GM18511 (cell line): ENCODE measurements around the gene ZEB2.

Experiments
- ATAC-seq: cut with Tn5 transposase; IDR thresholded peaks from one replicate; pipeline ENCODE4 v1.9.1; 2021; ENCODE audit warnings: mild to moderate bottlenecking, moderate library complexity; ENCODE audit not compliant: unreplicated experiment

Gene ZEB2

DNA sequence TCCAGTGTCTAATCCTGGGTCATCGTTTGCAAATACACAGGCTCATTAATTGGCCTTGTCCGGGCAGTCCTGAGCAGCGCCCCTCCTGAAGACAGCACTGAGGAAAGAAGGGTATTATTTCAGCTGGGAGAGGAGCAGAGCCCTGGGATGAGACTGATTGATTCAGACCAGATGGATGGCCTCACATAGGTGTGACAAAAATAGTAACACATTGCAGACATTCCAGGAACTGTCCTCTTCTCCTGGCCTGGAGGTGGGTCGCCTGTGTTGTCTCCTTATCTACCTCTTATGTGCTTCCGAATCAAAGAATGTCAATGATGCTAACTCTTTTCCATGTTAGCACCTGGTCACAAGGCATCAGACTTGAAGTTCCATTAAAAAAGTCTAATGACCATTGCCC lies 45.9 kb downstream of the ZEB2 start:
- ATAC-seq: no peak

DNA sequence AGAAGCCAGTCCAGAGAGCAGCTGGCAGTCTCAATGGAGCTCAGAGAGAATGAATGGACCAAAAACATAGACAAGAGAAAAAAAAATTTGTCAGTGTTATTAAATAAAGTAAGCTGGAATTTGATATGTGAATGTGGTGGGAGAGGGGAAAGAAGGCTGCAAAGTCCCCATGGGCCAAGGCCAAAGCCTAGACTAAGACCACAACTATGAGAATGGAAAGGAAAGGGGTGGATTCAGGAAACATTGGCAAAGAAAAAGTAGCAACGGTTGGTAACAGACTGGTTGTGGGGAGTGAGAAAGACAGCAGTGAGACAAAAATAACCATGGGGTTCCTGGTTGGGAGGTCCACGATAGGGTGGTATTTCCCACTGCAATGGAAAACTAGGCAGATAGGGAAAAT lies 47.0 kb downstream of the ZEB2 start:
- no peak for ATAC-seq

DNA sequence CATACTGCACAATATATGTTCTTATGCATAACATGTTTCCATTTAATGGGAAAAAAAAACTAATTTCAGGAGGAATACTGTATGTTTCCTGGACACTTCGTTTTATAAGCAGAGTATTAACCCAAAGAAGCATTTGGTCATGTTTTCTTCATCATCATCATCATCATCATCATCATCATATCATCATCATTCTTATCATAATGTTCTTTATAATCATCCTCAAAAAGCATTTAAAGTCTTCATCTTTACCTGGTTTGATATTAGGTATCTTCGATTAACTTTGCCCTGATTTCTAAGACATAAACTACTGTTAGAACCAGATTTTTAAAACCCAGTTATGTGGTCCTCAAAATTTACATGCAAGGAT lies 47.9 kb downstream of the ZEB2 start:
- ATAC-seq: no peak

DNA sequence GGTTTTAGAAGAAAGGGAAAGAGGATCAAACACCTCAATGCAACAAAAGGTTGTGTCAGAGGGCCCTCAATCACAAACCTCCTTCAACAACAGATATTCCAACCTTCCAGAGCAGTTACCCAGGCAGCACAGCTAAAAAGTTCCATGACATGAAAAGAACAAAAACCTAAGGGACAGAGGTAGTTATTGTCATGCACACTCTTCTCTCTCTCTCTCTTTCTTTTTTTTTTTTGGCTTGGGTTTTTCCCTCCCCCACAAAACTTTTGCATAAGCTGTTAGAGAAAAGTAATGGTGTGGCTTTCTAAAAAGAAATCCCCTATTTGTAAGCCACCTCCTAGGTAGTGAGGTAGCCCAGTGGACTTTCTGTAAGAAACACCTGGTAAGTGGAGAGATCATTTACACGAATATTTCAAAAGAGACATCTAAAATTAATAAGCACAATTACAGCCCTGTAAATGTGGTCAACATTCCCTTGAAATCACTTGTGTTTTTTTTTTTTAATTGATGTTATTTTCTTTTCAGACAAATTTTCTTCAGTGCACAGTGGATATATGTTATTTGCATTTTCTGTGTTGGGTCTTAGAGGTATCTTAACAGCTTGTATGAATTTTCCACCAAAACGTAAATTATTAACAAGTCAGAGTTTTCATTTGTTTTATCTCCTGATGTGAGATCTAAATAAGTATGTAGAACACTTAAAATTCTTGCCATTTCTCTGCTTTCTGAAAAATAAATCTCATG lies 48.4 kb downstream of the ZEB2 start:
- ATAC-seq: peak; percentile 85

DNA sequence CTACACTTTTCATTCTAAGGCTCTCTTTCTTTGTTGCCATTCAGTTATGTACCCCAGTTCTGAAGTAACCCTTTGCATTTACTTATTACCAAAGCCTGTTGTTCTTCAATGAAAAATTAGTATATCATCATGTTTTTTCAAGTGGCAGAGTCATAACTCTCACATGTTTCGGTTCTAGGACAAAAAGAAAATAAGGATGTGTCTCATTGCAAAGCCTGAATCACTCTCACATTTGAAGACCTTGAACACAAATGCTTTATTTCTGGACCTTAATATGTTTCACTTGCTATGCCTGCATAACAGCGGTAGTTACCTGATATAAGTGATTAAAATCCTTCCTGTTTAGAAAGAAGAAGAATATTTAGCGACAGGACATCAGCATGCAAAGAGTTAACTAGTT lies 49.1 kb downstream of the ZEB2 start:
- no peak for ATAC-seq

DNA sequence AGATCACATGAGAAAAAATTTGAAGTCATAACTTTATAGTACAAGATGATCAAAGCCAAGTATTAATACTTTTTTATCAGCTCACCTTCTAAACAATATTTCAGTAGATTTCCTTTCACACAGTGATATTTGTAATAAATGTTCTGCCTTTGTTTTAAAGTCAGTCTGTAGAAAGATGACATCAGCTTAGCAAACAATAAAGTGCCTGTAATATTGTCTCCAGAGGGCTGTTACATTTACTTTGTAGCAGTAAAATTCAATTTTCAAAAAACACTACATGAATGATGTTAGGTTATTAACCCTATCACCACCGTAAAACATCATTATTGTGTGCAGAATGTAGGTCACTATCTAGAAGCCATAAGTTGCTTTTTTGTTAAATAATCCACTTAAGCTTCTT lies 49.6 kb downstream of the ZEB2 start:
- ATAC-seq: no peak

DNA sequence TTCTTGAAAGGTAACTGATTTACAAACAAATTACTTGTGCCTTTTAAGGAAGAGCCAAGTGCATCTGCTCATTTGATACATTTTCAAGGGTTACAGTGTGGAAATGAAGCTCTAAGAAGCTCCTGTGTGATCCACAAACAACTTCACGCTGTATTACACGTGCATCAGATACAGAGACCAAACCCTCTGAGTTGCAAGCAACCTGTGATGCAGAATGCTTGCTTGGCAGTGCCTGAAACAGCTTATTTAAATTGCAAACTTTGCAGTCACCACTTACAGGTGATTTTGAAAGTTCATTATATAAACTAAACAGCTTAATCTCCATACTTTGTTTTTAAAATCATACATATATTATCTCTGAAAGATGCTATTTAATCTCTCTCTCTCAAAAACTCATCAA lies 50.1 kb downstream of the ZEB2 start:
- ATAC-seq: no peak

DNA sequence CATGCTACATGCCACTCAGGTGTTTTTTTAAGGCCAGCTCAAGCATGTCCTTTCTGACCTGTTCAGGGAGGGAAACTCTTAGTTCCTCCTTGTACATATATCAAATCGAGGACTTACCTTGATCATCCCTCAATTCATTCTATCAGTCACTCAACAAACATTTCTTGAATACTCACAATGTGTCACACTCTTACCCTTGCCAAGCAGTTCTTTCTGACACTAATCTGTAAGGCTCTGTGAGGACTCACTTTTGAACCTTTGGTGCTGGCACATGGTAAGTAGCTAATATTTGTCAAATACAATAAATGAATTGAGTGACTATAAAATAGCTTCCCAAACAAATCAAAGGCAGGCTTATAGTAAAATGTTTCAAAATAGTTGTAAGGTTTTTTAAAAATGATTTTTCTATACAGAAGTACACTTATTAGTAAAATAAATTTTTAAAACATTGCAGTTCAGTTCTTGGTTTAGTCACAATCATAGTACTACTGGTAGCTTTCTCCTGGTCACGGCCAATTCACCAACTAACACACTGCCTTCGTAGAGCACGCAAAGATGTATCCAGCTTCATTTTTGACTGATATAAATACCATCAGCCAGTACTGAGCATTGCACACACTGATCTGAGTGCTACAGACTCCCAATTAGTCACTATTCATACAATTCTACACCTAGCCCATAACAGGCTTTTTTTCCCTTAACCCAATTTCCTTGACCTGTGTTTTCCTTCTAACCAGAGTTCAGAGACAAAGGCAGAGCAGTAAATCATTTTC lies 50.9 kb downstream of the ZEB2 start:
- no peak for ATAC-seq

DNA sequence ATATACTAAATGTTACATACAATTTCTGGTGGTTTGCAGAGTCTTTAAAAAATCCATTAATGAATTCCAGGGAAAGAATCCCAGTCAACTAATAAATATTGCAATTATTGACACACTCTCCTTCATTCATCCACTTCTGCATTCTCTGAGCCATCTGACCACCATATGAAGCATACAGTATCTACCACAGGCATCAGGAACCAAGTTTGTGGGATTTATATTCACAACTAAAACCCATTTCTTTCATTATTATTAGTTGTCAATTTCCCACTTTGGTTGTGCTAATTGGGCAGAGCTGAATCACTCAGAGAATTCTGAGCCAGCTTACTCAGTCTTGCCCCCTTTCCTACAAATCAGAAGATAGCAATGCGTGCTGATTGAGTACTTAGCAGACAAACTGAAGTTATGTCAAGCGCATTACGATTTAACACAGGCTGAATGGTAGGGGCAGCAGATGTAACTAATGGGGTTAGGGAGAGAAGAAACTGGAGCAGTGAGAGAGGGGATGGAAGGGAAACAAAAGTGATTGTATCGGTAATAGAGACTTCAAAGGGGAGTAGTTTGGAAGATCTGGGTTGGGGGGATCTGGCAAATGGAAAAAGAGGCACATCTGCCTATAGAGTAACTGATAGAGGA lies 52.3 kb downstream of the ZEB2 start:
- ATAC-seq: no peak

DNA sequence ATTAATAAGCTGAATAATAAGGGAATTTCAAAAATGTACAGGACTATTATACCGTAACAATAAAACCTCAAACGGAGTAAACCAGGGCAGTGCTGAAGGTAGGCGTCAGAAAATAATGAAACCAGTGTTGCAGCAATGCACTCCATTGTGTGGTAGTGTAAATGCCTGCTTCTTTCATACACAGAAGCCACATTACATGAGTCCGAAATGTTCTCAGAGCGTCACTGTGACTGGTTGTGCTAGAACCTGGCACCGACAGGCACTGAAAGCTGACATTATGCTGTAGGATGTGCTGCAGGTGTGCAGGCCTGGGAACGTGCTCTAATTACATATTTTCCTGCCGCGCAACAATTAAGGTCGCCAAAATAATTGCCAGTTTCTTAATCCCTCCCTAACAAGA lies 53.3 kb downstream of the ZEB2 start:
- no peak for ATAC-seq

DNA sequence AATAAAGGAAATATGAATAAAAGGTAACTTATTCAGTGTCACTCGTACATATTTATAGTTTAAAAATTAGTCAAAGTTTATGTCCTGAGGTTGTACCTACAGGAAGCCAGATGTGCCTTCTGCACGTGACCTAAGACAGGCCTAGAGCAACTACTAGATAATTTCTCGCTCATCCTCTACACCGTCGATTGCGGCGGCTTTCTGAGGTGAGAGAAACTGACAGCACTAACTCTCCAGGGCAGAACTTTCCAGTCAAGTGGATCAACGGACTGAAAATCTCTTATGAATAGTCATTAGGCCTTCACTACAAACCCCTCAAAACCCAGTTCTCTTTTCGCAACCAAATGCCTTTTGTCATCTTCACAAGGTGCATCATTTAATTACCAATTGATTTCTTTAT lies 54.2 kb downstream of the ZEB2 start:
- no peak for ATAC-seq

DNA sequence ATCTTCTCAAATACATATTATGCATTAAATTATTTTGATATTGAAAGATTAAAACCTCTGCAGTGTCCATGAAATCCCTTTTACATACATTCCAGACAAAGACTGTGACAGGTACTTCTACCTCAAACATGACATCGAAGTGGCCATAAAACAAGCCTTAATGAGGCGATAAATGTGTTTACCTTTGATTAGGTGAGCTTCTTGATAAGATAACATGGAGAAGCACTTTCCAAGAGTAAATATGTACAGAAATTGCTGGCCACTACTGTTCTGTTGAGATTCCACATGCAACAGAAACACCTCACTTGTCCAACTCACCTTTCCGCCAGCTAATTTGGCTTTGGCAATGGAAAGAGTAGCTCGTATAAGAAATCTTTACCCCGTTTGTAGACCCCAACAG lies 55.2 kb downstream of the ZEB2 start:
- ATAC-seq: no peak

DNA sequence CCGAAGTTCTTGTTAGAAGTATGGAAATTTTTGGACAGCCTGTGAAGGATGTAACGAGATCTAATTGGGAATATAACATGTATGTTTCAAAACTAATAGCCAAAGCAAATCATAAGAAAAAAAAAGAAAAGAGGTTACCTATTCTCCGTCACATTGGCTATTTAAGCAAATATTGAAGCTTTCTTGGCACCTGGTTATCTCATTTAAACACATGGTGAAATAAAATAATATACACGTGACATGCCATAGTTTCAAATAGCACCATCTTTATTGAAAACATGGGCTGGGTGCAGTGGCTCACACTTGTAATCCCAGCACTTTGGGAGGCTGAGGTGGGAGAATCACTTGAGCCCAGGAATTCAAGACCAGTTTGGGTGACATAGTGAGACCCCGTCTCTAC lies 56.7 kb downstream of the ZEB2 start:
- ATAC-seq: no peak

DNA sequence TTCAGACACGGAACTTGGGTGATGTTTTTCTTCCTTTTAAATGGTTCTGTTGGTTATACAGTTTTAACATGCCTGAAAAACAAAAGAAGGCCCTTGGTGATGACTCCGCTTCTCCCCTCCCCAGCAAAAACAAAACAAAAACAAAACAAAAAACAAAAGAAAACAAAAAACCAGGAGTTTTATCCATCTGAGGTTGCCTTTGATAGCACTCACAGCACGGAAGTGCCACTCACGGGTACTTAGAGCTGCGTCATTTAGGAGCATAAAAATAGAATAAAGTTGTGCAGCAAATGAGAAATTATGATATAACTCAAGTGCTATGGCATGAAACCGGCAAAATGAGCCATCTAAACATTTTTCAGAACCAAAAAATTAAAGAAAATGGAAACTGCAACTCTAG lies 57.7 kb downstream of the ZEB2 start:
- no peak for ATAC-seq

DNA sequence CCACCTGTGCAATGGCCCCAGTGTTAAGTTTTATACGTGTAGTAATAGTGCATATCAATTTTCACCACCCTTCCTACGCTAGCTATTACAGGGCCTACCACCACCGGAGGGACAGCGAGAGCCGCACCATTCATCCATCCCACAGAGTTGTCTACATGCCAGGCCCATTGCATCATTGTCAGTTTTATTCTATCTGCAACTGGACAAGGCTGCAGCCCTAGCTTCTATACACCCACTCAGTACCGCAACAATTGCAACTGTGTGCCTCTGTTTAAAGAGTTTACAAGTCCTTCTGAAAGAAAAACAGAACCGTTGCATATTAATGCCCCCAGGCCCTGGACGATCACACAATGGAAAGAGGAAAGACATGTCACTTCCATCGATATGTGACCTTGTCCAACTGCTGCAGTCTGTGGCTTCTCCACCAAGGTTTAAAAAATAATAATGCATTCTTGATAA lies 58.6 kb downstream of the ZEB2 start:
- ATAC-seq: no peak

DNA sequence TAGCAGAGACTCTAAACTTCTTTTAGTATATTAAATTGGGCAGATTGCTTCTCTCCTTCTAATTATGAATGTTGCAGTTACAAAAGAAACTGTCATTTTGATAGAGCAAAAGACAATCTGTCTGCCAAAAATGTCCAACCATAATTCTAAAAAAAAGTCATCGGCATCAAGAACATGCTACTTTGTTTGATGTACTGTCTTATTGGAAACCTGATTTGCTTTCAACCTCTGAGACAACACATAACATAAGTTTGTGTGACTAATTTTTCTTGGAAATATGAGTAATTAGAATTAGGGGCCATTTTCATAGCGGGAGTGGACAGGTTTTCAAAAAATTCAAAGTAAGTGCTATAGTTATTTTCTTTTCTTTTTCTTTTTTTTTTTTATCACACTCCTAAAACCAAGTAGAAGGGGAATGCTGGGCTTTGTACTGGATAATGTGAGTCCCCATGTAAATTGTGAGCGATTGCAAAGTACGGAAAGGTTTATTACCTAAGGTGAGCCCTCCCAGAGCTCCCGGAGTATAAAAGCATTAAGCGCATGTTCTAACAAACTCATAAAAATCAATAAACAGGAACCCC lies 59.1 kb downstream of the ZEB2 start:
- ATAC-seq: no peak

DNA sequence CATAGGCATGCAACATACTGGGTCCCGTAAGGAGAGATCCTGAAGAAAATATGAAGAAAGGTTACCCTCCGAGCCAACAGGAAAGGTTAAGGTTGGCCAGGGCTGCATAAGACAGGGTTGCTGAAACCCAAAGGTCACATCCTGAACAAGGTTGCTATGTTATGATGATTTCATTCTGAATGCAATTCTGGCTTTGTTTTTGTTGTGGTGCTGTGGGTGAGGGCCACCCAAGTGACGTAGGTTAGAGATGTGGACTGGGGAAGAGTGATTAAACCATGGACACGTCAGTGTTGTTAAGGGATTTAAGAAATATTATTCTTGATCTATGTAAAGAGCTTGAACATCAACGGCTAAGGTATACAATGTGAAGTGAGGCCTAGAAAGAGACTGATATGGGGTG lies 60.0 kb downstream of the ZEB2 start:
- peak; percentile 40 for ATAC-seq

DNA sequence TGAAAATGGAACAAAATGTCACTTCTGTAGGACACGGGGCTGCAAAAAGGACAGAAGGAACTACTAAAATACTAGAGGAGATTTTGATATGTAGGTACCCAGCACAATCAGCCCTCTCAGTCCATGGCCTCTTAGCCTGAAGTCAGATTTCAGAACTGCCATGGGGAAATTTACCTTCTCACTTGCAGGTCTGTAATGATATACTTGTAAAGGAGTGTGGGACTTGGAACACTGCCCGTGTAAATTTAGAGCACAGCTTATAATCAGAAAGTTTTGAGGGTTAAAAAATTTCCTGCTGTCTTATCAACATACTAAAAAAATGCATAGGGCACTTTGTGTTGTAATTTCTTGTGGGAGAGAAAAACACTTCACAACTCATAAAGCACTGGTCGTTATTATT lies 60.6 kb downstream of the ZEB2 start:
- ATAC-seq: no peak

DNA sequence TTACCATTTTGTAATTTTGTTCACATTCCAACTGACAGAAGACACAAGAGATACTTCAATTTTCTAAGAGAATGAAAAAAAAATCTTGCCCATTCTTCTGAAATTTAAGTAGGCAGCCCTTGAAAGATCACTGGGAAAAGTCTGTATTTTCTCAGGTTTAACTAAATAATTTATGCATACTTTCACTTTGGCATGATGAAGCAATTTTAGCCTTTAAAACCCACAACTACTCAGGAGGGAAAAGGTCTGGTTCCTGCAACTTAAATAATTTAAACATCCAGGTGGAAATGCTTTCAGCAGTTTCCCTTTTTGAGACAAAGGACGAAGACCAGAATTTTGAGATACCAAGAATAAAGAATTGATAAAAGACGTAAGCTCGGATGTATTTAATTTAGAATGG lies 61.4 kb downstream of the ZEB2 start:
- ATAC-seq: no peak

DNA sequence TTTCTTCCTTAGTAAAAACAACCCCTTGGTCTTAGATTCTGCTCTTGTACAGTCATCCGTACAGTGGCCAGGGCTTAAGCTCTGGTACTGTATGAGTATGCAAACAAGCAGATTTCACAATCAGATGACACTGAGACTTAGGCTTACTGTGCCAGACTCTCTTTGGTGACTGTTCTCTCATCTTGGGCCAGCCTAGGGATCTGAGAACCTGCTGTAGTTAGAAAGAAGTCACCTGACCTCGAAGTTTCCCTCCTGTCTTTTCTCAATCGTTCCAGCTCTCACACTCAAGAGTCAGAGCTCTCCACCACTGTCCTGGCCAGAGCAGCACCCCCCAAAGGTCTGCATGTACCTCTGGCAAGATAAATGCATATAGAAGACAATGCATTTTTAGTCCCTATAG lies 63.2 kb downstream of the ZEB2 start:
- ATAC-seq: peak; percentile 53

DNA sequence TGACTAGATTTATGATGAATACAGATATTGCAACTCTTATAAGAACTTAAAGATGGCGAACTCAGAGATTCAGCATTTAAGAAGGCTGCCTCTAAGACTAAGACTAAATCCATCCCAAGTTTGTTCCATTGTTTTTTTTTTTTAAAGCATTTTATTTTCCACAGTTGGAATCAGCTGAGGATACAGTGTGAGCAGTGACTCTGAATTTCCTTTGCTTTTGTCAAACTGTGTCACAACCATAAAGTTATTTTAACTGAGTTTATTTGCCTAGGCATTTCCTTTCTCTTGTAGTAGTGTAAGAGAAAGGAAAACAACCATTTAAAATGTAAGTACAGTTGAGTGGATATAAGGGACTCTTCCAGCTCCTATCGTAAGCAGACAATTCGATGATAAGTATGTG lies 63.9 kb downstream of the ZEB2 start:
- no peak for ATAC-seq
